NCI-H774 (cell line): ENCODE data around the gene LRRC56.
A peak's percentile ranks its signal among the peaks of the same experiment; 100 is the strongest.

ENCODE experiments used
- DNase-seq: peaks from one replicate; lab custom pipeline; 2025; lab: John Stamatoyannopoulos, UW

LRRC56 gene

GRCh38 chr11:536841-537621 lies at the start of gene LRRC56:
TSS of gene LRRC56 (plus strand) at chr11:537527. CDS start at chr11:540685, 3,158 bp downstream.
- DNase-seq, result peak; percentile 87

- DNase-seq, result no peak
These were observed 49.7 kb upstream of the LRRC56 start for GRCh38 chr11:487571-488021.

DNA sequence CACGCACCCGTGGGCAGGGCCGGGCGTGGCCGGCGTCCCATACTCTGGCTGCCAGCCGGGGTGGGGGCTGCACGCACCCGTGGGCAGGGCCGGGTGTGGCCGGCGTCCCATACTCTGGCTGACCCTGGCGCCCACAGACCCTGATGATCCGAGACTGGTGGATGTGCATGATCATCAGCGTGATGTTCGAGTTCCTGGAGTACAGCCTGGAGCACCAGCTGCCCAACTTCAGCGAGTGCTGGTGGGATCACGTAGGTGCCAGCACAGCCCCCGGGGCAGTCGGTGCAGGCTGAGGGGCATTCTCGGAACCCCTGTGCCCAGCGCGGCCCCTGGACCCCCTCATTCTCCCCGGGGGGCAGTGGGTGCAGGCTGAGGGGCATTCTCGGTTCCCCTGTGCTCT lies 49.3 kb upstream of the LRRC56 start:
- no peak for DNase-seq

- DNase-seq, result no peak
These were observed 48.7 kb upstream of the LRRC56 start for GRCh38 chr11:488579-488978.

- no peak for DNase-seq
These were observed 48.3 kb upstream of the LRRC56 start for GRCh38 chr11:488992-489391.

GRCh38 chr11:489610-490185 lies 47.6 kb upstream of the LRRC56 start:
- DNase-seq, result no peak

GRCh38 chr11:490186-490929 lies 47.0 kb upstream of the LRRC56 start:
- no peak for DNase-seq

- no peak for DNase-seq
These were observed 46.4 kb upstream of the LRRC56 start for GRCh38 chr11:490930-491260.

DNA sequence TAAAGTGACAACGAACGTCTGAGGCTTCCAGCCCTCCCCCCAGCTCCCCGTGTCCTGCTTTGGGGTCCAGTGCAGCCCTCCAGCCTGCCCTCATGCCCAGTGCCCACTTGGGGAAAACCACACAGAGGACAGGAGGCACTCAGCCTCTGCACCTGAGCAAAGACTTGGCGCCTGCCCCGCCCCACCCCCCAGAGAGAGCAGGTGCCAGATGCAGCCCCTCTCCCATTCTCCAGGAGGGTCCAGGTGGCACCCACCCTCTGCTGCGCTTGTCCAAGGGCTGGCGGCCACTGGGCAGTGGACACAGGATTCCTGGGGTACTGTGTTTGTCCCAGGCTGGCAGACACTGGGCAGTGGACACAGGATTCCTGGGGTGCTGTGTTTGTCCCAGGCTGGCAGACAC lies 46.0 kb upstream of the LRRC56 start:
- no peak for DNase-seq

GRCh38 chr11:492427-493226 lies 44.7 kb upstream of the LRRC56 start:
- DNase-seq, result no peak

GRCh38 chr11:494761-495536 lies 42.4 kb upstream of the LRRC56 start:
- DNase-seq, result no peak

DNA sequence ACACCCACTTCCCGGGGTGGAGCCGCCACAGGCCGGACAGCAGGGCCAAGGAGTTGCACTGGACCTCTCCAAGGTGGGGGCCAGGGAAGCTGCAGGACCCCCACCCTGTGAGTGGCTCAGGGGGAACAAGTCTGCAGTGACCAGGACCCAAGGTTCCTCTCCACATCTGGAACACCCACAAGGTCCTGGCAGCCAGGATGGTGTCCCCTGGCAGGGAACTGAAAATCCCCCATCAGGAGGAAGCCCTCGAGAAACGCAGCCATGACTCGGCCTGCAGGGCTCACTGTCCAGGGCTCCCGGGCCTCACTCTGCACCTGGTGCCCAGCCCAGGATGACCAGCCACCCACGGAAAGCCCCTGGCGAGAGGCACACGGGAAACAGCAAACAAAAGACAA lies 41.8 kb upstream of the LRRC56 start:
- no peak for DNase-seq

- DNase-seq, result no peak
These were observed 40.3 kb upstream of the LRRC56 start for GRCh38 chr11:496834-497564.

DNA sequence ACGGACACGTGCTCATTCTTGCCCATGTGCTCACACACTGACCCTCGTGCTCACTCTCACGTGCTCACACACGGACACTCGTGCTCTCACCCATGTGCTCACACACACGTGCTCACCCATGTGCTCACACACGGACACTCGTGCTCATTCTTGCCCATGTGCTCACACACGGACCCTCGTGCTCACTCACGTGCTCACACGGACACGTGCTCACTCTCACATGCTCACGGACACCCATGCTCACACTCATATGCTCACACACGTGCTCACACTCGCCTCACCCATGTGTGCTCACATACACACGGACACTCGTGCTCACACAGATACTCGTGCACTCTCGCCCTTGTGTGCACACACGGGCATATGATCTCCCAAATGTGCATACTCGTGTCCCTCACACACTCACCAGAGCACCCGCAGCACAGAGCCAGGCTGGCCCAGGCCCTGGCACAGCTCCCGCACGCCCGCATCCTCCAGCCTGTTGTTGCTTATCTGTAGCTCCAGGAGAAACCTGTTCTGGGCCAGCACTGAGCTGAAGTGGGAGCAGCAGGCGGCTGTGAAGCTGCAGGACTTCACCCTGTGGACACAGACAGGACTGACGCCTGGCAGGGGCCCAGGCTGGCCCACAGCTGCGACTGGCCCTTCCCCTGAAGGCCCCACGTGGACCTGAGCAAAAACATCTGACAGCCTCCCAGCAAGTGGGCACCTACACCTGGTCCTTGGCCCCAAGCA lies 39.6 kb upstream of the LRRC56 start:
- no peak for DNase-seq

- DNase-seq, result no peak
These were observed 38.8 kb upstream of the LRRC56 start for GRCh38 chr11:498297-499181.

- DNase-seq, result no peak
These were observed 37.9 kb upstream of the LRRC56 start for GRCh38 chr11:499201-500076.

DNA sequence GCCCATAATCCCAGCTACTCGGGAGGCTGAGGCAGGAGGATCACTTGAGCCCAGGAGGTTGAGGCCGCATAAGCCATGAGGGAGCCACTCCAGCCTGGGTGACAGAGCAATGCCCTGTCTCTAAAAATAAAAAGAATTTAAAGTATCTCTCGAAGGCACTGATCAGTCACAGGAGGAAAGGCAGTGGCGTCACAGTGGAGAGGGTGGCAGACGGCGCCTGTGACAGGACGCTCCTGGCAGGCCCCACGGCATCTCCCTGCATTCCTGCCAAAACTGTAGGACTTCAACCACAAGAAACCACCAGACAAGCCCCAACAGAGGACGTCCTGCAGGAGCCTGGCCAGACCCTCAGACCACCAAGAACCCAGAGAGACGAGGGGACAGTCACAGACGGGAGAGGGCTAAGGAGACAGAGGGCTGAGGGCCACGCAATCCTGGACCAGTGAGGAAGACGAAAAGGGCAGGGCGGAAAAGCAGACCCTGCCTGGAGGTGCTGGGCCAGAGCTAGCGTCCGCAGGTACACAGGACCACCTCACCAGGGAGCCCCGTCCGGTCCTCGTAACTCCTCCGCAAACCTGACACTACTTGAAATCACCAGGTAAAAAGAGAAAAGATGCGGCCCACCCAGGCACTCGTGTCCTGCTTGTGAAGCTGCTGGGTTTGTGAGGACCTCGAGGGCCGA lies 36.2 kb upstream of the LRRC56 start:
- no peak for DNase-seq
